Stimulated activated CD4-positive, alpha-beta T cell treated with anti-CD3 and anti-CD28 coated beads, Interleukin-12 subunit alpha, Interleukin-12 subunit beta, amount 100 ng/mL, for 48 hours (primary cell): ENCODE measurements around the gene P3R3URF.

Source experiments
- DNase-seq, 3 donors: peaks; one replicate each; pipeline ENCODE4 v3.0.0-alpha.2; 2020; ENCODE audit warnings: low read depth in 2 of 3, low spot score in 1 of 3

The P3R3URF gene

DNA sequence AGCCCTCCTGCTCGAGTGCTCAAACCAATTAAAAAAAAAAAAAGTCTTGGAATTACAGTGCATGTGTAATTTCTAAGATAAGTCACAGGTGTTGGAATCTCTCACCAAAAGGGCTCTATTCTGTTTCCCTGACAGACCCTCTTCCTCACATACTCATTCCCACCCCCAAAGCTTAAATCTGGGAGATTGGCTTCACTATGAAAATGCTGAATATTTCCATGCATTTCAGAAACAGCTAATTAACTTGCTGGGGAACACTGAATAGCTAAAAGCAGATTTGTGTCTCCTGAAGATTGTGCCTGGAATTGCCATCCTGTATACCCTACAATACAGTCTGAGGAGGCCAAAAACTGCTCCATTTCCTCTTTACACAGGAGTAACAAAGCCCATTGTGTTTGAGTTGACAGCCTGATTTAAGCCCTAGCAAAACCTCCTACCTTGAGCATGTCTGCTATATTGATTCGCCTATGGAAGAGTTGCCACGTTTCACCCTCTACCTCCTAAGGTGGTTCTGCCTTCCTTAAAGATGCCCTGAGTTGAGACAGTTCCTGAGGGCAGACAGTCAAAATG is 42.4 kb downstream of the P3R3URF start:
- DNase-seq, result no peak

DNA sequence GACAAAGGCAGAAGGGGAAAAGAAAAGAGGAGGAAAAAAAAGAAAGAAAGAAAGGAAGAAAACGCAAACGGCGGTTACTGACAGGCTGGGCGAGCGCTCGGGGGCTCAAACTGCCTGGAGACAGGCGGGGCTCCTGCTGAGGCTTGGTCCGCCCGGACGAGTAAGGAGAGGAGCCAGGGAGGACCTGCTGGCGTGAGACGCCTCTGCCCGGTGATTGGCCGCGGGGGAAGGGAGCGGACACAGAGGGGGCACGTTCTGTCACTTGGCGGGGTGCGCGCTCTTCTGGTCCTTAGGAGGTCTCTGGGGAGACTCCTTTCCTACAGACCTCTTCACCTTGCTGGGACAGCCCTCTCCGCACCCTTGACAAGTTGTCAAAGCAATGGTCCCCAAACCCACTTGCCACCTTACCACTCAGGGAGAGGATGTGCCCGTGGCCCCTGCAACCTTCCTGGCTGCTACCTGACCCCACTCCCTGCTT is 43.1 kb downstream of the P3R3URF start:
- peak in 1 of 3 donors; percentile 2 for DNase-seq

DNA sequence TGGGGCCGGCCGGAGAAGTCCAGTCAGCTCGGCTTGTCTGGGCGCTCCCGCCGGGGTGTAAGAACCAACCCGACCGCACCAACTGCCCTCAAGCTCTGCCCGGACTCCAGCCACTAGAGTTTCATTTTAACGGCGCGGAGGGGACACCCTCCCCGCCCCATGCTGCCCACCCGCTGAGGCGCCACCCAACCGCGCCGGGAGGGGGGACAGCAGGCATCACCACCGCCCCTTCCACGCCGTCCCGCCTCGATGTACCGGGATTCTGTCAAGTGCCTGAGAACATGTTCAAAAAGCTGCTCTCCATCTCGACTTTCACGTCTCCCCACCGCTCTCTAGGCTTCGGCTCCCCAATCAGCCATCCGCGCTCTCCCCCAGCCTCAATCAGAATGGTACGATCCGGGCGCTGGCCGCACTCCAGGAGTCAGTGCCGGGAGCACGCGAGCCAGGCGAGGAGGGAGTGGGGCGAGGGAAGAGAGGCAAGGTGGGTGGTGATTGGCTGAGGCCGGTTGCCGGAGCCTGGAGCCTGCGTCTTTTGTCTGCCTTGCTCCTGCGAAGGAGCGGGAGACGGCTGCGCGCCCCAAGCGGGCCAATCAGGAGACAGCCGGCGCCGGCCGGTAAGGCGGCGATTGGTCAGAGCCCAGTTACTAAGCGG is 43.6 kb downstream of the P3R3URF start, which contains the start of gene PIK3R3:
PIK3R3 (minus strand) TSS at position 101 of the 652 bp plus-strand sequence. CDS start 677 bp downstream, outside the sequence.
- DNase-seq, result peak; percentile 73 to 90 (median 87)

DNA sequence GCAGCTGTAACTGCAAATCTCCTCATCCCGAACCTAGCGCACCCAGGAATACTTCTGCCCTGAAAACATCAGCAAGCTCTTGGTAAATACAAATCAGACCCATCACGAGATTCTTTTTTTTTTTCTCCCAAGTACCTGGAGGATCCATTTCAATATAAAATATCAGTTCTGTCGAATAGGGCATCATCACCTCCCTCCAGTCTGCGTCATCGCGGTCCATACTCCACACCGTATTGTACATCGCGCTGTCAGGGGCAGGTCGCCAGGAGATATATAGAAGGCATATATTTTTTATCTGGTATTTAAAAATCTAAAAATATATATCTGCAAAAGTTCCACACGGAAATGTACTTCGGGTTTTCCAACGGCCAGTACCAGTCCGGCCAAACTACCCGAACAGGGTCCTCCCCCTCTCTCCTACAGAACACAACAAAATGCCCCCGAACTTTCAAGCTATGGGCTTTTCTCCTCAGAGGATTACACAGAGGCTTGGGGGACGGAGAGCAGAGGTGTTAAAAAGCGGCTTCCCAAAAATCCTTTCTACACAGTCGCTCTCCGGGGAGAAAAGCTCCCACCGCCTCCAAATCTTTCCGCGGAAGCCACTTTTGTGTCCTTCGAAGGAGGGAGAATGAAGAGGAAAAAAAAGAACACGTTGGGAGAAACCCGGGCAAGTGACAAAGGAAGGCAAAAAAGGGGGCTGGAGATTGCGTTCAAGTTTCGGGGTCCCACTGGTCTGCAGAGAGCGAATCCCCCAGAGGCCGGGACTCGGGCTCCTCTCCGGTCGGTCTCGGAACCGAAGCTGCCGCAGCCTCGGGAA is 44.4 kb downstream of the P3R3URF start:
- peak in 2 of 3 donors; percentile 10 to 13 for DNase-seq

DNA sequence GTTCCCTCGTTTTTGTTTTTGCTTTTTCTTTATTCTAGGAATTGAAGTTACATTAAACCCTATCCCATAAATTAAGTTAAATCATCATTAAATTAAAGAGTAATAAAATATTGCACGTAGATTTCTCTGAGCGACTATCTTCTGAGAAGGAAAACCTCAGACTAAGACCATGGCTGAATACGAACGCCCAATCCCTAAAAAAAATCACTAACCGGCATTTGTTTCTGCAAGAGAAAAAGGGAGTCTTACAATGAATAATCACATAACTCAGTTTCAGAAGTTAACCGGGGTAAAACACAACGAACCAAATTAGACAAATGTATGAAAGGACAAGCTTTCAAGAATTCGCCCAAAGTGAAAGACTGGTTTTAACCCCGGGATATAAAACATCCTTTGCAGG is 45.2 kb downstream of the P3R3URF start:
- DNase-seq, result no peak

DNA sequence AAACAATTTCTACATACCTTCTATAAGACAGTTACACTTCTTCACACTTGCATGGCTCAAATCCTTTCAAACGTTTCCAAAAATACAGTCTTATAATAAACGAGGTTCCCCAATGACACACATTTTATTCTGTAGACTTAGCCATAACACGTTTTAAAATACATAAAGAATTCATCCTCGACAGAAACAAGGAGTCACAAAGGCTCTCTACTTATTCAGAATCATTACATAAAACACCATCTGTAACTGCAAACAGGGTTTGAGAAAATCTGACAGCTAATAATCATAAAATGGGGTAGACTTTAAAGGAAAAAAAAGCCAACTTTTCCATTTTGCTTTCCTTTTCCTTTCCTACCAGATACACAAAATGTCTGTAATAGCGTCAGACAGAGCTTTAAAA is 45.7 kb downstream of the P3R3URF start:
- DNase-seq, result no peak

DNA sequence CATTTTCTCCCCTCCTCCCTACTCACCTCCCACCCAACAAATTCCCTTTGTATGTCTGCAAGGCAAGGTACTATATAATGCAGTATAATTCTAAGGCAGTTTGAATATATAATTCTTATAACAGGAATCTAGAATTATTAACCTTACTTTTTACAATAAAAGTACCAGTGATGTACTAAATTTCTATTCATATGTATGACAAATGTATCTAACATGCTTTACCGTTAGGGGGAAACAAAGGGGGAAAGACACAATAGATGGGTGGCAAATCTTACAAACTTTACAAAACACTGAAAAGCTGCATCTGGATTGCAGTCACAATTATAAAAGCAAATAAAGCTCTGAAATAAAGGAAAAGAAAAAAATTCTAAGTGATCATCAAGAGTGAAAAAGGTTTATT is 46.2 kb downstream of the P3R3URF start:
- DNase-seq, result no peak

DNA sequence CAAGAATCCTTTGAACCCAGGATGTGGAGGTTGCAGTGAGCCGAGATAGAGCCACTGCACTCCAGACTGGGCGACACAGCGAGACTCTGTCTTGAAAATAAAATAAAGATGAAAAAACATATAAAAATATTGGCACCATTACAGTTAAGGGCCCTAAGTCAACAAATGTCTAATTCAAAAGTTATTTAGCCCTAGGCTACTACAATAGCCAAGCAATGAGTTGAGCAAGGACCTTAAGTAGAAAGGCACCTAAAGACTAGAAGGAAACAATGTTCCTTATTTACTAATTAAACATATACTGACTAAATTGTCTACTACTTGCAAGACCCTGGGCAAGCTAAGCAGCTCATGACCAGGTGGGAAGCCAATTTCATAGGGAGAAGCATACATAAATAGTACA is 47.9 kb downstream of the P3R3URF start:
- DNase-seq, result no peak
